A549 (cell line): ENCODE data around the gene BTBD16. TPM values are rescaled to one million over a fixed set of nuclear protein-coding genes. Genes with fewer than 3 reads are reported as not detected.
A peak's percentile ranks its signal among the peaks of the same experiment; 100 is the strongest.

Experiments
- ATAC-seq, 2 experiments: fragments of 200-7000 bp in 1 of 2; fragments of >200 bp in 1 of 2; cut with Nextera tagmentation in 1 of 2; cut with Tn5 transposase in 1 of 2; 3 replicates each; pipeline versions ENCODE4 v1.8.0 to v1.9.1; 2018 to 2020; ENCODE audit warnings: mild to moderate bottlenecking in 1 of 2, moderate library complexity in 1 of 2
- CTCF ChIA-PET: fragments of 300-600 bp; sonication (Branson Sonifier 250); formaldehyde crosslinking; extraction: SDS; loops from one replicate; lab custom pipeline; 2021; ENCODE audit warnings: antibody characterized with exemption, inconsistent platforms; lab: Yijun Ruan, JAX
- POLR2A ChIA-PET: fragments of 350-600 bp; formaldehyde crosslinking; extraction: SDS; loops from one replicate; lab custom pipeline; 2021; ENCODE audit warnings: antibody characterized with exemption, inconsistent platforms; lab: Yijun Ruan, JAX
- DNase-seq, 2 experiments: peaks; one replicate each; pipeline versions ENCODE4 v3.0.0 to v3.0.0-alpha.2; 2011 to 2016; ENCODE audit warnings: low read depth in 1 of 2, low spot score in 1 of 2
- FAIRE-seq: peaks from 2 replicates; lab custom pipeline; 2011; peaks lifted over from hg19 to GRCh38; lab: Jason Lieb, UNC
- H3K27ac ChIP-seq, 2 experiments: fragments of >200 bp; sonication (Bioruptor Twin); formaldehyde crosslinking; 3 replicates each; pipeline ENCODE4 v1.5.1; 2016 to 2017
- H3K4me1 ChIP-seq: fragments of >200 bp; sonication (Bioruptor Twin); formaldehyde crosslinking; 3 replicates; pipeline ENCODE4 v1.6.1; 2016
- H3K4me2 ChIP-seq: fragments of >200 bp; sonication (Bioruptor Twin); formaldehyde crosslinking; 3 replicates; pipeline ENCODE4 v1.6.1; 2016
- H3K4me3 ChIP-seq: fragments of >200 bp; sonication (Bioruptor Twin); formaldehyde crosslinking; 3 replicates; pipeline ENCODE4 v1.5.1; 2016
- H3K9me3 ChIP-seq: fragments of >200 bp; sonication (Bioruptor Twin); formaldehyde crosslinking; 3 replicates; pipeline ENCODE4 v1.6.1; 2016
- BHLHE40 ChIP-seq: IDR thresholded peaks from 2 replicates; pipeline ENCODE4 v1.6.1; 2012; ENCODE audit warnings: low read depth, low read length, inconsistent platforms
- CBX2 ChIP-seq: fragments of 200-600 bp; sonication (generic); IDR thresholded peaks from 2 replicates; pipeline ENCODE4 v1.6.1; 2016; ENCODE audit warnings: low read depth, mild to moderate bottlenecking, borderline replicate concordance
- EHF ChIP-seq: fragments of 250-450 bp; sonication (Bioruptor Pico); IDR thresholded peaks from 2 replicates; pipeline ENCODE4 v1.5.0; 2020; ENCODE audit warnings: mild to moderate bottlenecking
- ESRRA ChIP-seq: fragments of 150-350 bp; IDR thresholded peaks from 2 replicates; pipeline ENCODE4 v1.6.1; 2014; ENCODE audit warnings: mild to moderate bottlenecking, low read length, borderline replicate concordance
- HEYL ChIP-seq: fragments of 250-450 bp; sonication (Bioruptor Pico); IDR thresholded peaks from 2 replicates; pipeline ENCODE4 v1.8.0; 2021; ENCODE audit warnings: mild to moderate bottlenecking, moderate library complexity
- HOXA7 ChIP-seq: fragments of 250-450 bp; sonication (Bioruptor Pico); IDR thresholded peaks from 2 replicates; pipeline ENCODE4 v1.5.0; 2020; ENCODE audit warnings: mild to moderate bottlenecking, moderate library complexity
- JUNB ChIP-seq: fragments of >200 bp; sonication (Bioruptor Twin); formaldehyde crosslinking; IDR thresholded peaks from 2 replicates; pipeline ENCODE4 v1.6.1; 2016
- KDM1A ChIP-seq: fragments of 200-600 bp; sonication (generic); IDR thresholded peaks from 2 replicates; pipeline ENCODE4 v1.6.1; 2016; ENCODE audit warnings: low read depth, mild to moderate bottlenecking
- MAFK ChIP-seq: fragments of 450-650 bp; IDR thresholded peaks from 2 replicates; pipeline ENCODE4 v1.6.1; 2014; ENCODE audit not compliant: partially characterized antibody
- NFE2L2 ChIP-seq: fragments of 150-350 bp; conservative IDR thresholded peaks from 2 replicates; pipeline ENCODE4 v1.6.1; 2014; ENCODE audit warnings: low read length
- PHF8 ChIP-seq: fragments of 200-600 bp; sonication (generic); IDR thresholded peaks from 2 replicates; pipeline ENCODE4 v1.6.1; 2016; ENCODE audit warnings: low read depth, mild to moderate bottlenecking, antibody characterized with exemption, moderate library complexity, borderline replicate concordance
- POLR2AphosphoS2 ChIP-seq: conservative IDR thresholded peaks from 2 replicates; pipeline ENCODE4 v1.6.1; 2012; ENCODE audit warnings: low read length, improper control_type of control experiment, inconsistent platforms
- SMC3 ChIP-seq: fragments of >200 bp; sonication (Bioruptor Twin); formaldehyde crosslinking; IDR thresholded peaks from 3 replicates; pipeline ENCODE4 v1.6.1; 2018; ENCODE audit warnings: inconsistent platforms
- SREBF2 ChIP-seq: fragments of 450-650 bp; IDR thresholded peaks from 2 replicates; pipeline ENCODE4 v1.6.1; 2014; ENCODE audit warnings: mild to moderate bottlenecking, moderate library complexity
- TP53 ChIP-seq: fragments of 250-450 bp; sonication (Bioruptor Pico); IDR thresholded peaks from 2 replicates; pipeline ENCODE4 v1.5.0; 2021; ENCODE audit warnings: mild to moderate bottlenecking, moderate library complexity
- ZNF302 ChIP-seq: fragments of 250-450 bp; sonication (Bioruptor Pico); IDR thresholded peaks from 2 replicates; pipeline ENCODE4 v1.9.0; 2021; ENCODE audit warnings: inconsistent platforms, mild to moderate bottlenecking, moderate library complexity
- WGBS: methylation state at CpG from one replicate; pipeline ENCODE4 v1.1.6; 2017; ENCODE audit errors: missing lambda C conversion rate; 5-methylcytosine and 5-hydroxymethylcytosine counted together
- polyA plus RNA-seq, 4 experiments: library from polyadenylated mRNA; depleted of rRNA in 3 of 4; stranded (reverse); fragments of >200 nt; fragmentation: RNase III in 1 of 4; extraction: RNeasy Plus Mini Kit Qiagen cat#74134 plus additional on column Dnase treatment in 1 of 4; gene quantifications; 2 replicates in 3 of 4; 3 replicates in 1 of 4; pipeline ENCODE4 v1.2.3, GENCODE V29; 2011 to 2017
- TF ChIP-seq, protein P1 (sequence below): IDR thresholded peaks from 2 replicates; pipeline ENCODE4 v1.6.1; 2012
- TF ChIP-seq, protein P2 (sequence below): IDR thresholded peaks from 2 replicates; pipeline ENCODE4 v1.6.1; 2012; ENCODE audit warnings: low read depth, borderline replicate concordance
- TF ChIP-seq, protein P3 (sequence below): IDR thresholded peaks from 2 replicates; pipeline ENCODE4 v1.6.1; 2012
- TF ChIP-seq, protein P4 (sequence below): fragments of 150-350 bp; IDR thresholded peaks from 2 replicates; pipeline ENCODE4 v1.6.1; 2014; ENCODE audit warnings: low read depth, mild to moderate bottlenecking, low read length
- TF ChIP-seq, protein P5 (sequence below): fragments of >200 bp; sonication (Bioruptor Twin); formaldehyde crosslinking; IDR thresholded peaks from 2 replicates; pipeline ENCODE4 v1.6.1; 2016

The BTBD16 gene
- polyA plus RNA-seq, 2 of the 4 experiments (the other 2 are of a cell fraction) = 0.32 to 2.1 TPM

DNA sequence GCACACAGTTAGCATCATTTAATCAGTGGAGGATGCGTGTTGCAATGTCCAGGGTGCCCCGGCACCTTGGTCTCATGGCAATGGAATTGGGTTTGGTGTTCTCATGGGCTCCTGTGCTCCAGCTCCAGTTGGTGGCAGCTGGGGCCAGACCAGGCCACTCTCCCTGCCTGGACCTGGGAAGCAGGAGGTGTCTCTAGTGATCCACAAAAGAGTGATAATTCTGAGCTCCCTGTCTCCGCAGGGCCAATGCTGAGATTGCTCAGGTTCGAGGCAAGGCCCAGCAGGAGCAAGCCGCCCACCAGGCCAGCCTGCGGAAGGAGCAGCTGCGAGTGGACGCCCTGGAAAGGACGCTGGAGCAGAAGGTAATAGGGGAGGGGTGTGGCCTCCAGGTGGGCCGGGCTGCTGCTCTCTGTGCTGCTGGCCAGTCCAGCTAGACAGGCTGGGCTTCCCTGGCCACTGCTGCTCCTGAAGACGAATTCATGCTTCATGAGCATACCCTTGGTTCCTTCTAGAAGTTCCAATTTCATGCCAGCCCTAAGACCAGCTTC lies 21.7 kb upstream of the BTBD16 start:
- Histone ChIP-seq H3K9me3 (no peaks in the 10 kb centered on the region), H3K27ac (no peak overlapping the region), H3K4me2 (no peak overlapping the region), H3K4me1 (no peaks in the 10 kb centered on the region), H3K4me3 (no peak overlapping the region)
- ChIA-PET POLR2A (no interaction called here), CTCF (interaction anchor here (1.0 to 1.6 kb wide), 2 partner anchors 18 to 186 kb away, joined by 3 to 4 read pairs; no protein-coding TSS in a partner anchor)
- DNase-seq = no peak
- peak in 1 of 2 experiments; percentile 15; a peak in 3 of 6 replicates for ATAC-seq
- WGBS = 95% methylated on average over 11 of the region's 11 CpGs
- no peak for FAIRE-seq
- TF ChIP-seq, protein P1, sequence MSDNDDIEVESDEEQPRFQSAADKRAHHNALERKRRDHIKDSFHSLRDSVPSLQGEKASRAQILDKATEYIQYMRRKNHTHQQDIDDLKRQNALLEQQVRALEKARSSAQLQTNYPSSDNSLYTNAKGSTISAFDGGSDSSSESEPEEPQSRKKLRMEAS = no peak

DNA sequence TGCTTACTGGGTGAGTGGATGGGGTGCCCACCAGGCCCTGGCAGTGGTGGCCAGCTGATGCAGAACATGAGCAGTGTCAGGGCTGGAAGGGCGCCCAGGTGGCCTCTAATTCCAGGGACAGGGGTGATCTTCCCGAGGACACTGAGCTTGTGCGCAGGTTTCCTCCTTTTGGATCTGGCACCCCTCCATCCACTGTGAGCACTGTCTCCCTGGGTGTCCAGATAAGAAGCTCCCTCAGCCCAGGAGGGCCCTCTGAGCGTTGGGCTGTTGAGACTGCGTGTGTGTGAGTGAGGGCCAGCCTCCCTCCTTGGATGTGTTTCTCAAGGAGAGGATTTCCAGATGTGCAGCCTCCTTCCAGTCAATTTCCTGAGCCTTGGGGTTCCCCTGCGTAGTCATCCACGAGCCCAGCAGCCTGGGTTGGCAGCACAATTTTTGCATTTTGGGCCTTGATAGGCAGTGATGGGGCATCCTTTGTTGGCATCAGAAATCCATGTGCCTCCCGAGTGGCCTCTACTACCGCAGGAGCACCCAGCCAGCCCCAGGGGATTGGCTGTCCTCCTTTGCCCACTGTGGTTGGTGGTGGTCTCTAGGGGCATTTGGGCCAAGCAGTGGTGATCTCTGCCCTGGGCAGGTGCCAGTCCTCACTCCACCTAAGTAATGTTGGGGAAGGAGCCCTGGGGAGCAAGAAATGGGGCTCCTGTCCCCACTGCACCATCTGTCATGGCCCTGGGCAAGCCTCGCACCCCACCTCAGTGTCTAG lies 20.9 kb upstream of the BTBD16 start:
- POLR2A ChIA-PET = no interaction called here
- Histone ChIP-seq H3K4me3 (no peak overlapping the region), H3K4me1 (no peaks in the 10 kb centered on the region), H3K27ac (no peak overlapping the region), H3K4me2 (no peak overlapping the region), H3K9me3 (no peaks in the 10 kb centered on the region)
- FAIRE-seq = no peak
- no peak for TF ChIP-seq BHLHE40
- no peak for TF ChIP-seq EHF (CRISPR knock-in tag)
- TF ChIP-seq TP53 (CRISPR knock-in tag) = no peak
- TF ChIP-seq, protein P2, sequence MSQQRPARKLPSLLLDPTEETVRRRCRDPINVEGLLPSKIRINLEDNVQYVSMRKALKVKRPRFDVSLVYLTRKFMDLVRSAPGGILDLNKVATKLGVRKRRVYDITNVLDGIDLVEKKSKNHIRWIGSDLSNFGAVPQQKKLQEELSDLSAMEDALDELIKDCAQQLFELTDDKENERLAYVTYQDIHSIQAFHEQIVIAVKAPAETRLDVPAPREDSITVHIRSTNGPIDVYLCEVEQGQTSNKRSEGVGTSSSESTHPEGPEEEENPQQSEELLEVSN = no peak
- no peak for TF ChIP-seq ZNF302 (CRISPR knock-in tag)
- TF ChIP-seq, protein P3, sequence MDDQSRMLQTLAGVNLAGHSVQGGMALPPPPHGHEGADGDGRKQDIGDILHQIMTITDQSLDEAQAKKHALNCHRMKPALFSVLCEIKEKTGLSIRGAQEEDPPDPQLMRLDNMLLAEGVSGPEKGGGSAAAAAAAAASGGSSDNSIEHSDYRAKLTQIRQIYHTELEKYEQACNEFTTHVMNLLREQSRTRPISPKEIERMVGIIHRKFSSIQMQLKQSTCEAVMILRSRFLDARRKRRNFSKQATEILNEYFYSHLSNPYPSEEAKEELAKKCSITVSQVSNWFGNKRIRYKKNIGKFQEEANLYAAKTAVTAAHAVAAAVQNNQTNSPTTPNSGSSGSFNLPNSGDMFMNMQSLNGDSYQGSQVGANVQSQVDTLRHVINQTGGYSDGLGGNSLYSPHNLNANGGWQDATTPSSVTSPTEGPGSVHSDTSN = no peak
- TF ChIP-seq, all 56 proteins: peak for 0
- WGBS = 94% methylated on average over 10 of the region's 10 CpGs
- ATAC-seq (peak in 1 of 2 experiments; percentile 12; a peak in 2 of 6 replicates), DNase-seq (no peak)
- CTCF ChIA-PET = interaction anchor here (1.0 to 1.6 kb wide), 2 partner anchors 17 to 185 kb away, joined by 3 to 4 read pairs; no protein-coding TSS in a partner anchor

DNA sequence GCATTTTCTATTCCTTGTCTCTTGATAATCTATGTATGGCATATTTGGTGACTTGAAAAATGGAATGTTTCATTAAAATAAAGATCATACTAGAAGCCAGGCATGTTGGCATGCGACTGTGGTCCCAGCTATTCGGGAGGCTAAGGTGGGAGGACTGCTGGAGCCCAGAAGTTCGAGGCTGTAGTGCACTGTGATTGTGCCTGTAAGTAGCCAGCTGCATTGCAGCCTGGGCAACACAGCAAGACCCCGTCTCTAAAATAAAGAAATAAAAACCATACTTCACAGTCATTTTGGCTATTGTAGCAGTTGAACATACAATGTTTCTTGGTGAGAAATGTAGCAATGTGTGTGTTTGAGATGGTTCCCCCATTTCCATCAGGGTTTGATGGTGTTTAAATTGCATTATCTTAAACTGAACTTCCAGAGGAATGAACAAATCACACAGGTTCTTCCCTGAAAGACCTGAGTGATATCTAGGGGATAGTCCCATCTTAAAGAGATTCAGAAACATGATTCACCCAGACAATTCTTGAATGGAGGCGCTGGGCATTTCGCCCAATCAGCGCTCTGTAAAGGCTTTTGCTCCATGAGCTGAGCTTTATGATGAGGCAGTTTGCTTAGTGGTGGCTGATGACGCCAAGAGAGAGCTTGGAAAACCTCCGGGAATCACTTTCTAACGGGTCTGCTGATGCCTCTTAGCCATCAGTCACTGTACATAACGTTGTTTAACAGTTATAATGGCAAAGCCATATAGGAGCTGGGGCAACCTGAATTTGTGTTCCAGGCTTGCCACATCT lies 19.4 kb upstream of the BTBD16 start:
- H3K27ac ChIP-seq = no peak overlapping the region
- no peak overlapping the region for H3K4me2 ChIP-seq
- ChIA-PET CTCF (interaction anchor here (8.3 kb wide), 1 partner anchor 17 kb away, joined by 64 read pairs; the partner anchor contains the start of gene BTBD16), POLR2A (no interaction called here)
- FAIRE-seq (no peak), DNase-seq (no peak), ATAC-seq (no peak)
- WGBS = 88% methylated on average over 11 of the region's 11 CpGs
- TF ChIP-seq MAFK (peak; percentile 29), JUNB (no peak)
- H3K4me3 ChIP-seq = no peak overlapping the region
- no peaks in the 10 kb centered on the region for H3K9me3 ChIP-seq
- no peaks in the 10 kb centered on the region for H3K4me1 ChIP-seq

DNA sequence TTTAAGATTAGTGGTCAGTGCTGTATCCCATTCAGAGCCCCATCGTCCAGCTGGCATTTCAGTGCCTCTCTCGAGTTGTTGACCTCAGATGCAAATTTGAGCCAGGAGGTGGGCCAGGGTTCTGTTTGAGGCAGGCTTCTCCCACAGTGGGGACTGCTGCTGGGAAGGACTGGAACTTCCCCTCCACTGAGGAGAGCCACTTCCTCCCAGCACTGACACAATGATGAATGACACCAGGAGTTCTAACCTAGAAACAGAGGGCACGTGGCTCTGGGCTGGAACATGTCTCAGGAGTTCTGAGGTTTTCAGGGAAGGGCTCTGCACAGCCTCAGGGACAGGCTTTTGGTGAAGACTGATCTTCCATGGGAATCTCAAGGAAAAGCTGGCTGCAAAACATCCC lies 18.3 kb upstream of the BTBD16 start:
- no peak for DNase-seq
- Histone ChIP-seq H3K4me2 (no peak overlapping the region), H3K4me1 (no peaks in the 10 kb centered on the region), H3K27ac (no peak overlapping the region)
- ATAC-seq = no peak
- POLR2A ChIA-PET = interaction anchor here (0.7 kb wide), 1 partner anchor 76 kb away, joined by 3 read pairs; no protein-coding TSS in a partner anchor
- TF ChIP-seq JUNB = no peak
- TF ChIP-seq SMC3 = no peak
- no peak for TF ChIP-seq CBX2
- TF ChIP-seq HEYL (CRISPR knock-in tag) = no peak
- no peak for TF ChIP-seq POLR2AphosphoS2
- no peak for TF ChIP-seq NFE2L2
- TF ChIP-seq, protein P4, sequence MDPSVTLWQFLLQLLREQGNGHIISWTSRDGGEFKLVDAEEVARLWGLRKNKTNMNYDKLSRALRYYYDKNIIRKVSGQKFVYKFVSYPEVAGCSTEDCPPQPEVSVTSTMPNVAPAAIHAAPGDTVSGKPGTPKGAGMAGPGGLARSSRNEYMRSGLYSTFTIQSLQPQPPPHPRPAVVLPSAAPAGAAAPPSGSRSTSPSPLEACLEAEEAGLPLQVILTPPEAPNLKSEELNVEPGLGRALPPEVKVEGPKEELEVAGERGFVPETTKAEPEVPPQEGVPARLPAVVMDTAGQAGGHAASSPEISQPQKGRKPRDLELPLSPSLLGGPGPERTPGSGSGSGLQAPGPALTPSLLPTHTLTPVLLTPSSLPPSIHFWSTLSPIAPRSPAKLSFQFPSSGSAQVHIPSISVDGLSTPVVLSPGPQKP = no peak
- TF ChIP-seq SREBF2 = no peak
- TF ChIP-seq KDM1A = no peak
- TF ChIP-seq, protein P5, sequence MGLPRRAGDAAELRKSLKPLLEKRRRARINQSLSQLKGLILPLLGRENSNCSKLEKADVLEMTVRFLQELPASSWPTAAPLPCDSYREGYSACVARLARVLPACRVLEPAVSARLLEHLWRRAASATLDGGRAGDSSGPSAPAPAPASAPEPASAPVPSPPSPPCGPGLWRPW = no peak
- no peak for TF ChIP-seq HOXA7 (CRISPR knock-in tag)
- no peak for TF ChIP-seq EHF (CRISPR knock-in tag)
- TF ChIP-seq PHF8 = no peak
- TF ChIP-seq ESRRA = no peak
- TF ChIP-seq, all 56 proteins: peak for 0
- CTCF ChIA-PET = interaction anchor here (8.3 kb wide), 1 partner anchor 16 kb away, joined by 64 read pairs; the partner anchor contains the start of gene BTBD16
- H3K9me3 ChIP-seq = no peaks in the 10 kb centered on the region
- H3K4me3 ChIP-seq = no peak overlapping the region
- no peak for FAIRE-seq
- 89% methylated on average over 3 of the region's 3 CpGs for WGBS
